Body of pancreas (tissue), 4 donors: Measurements from ENCODE around the gene NLGN1. TPM values are rescaled to one million over a fixed set of nuclear protein-coding genes. Genes with fewer than 3 reads are reported as not detected.

Experiments used
- ATAC-seq: fragments of 150-250 bp; one replicate; pipeline ENCODE4 v1.9.1; 2016
- DNase-seq, 4 donors: peaks; one replicate each; pipeline ENCODE4 v3.0.0-alpha.2; 2019
- H3K27ac ChIP-seq, 4 donors: fragments of 200-600 bp; sonication (generic); 1 replicate in 3 of 4; 2 replicates in 1 of 4; pipeline versions ENCODE4 v1.5.1 to v1.6.1; 2016 to 2019; ENCODE audit warnings: mild to moderate bottlenecking in 1 of 4, mixed read lengths in 1 of 4, moderate library complexity in 1 of 4
- H3K27me3 ChIP-seq, 2 donors: fragments of 200-600 bp; sonication (generic); one replicate each; pipeline ENCODE4 v1.6.0; 2016; ENCODE audit warnings: mild to moderate bottlenecking in 1 of 2
- H3K36me3 ChIP-seq, 2 donors: fragments of 200-600 bp; sonication (generic); replicated peaks in 1 of 2; 2 replicates each; pipeline ENCODE4 v1.5.1; 2016; ENCODE audit warnings: low read depth in 2 of 2; ENCODE audit not compliant: insufficient read depth in 1 of 2
- H3K4me1 ChIP-seq: fragments of 200-600 bp; sonication (generic); one replicate; pipeline ENCODE4 v1.6.0; 2016
- H3K4me3 ChIP-seq, 2 donors: fragments of 200-600 bp; sonication (generic); 1 replicate in 1 of 2; 2 replicates in 1 of 2; pipeline ENCODE4 v1.5.1; 2016 to 2019
- H3K9me3 ChIP-seq, 3 donors: fragments of 200-600 bp; sonication (generic); 1 replicate in 2 of 3; 2 replicates in 1 of 3; pipeline ENCODE4 v1.5.1; 2016
- POLR2A ChIP-seq, 3 donors: fragments of 450-650 bp; IDR thresholded peaks; one replicate each; pipeline ENCODE4 v1.6.1; 2016; ENCODE audit warnings: antibody characterized with exemption in 3 of 3, mild to moderate bottlenecking in 2 of 3
- WGBS, 2 donors: methylation state at CpG; one replicate each; pipeline ENCODE4 v1.1.5; 2017; 5-methylcytosine and 5-hydroxymethylcytosine counted together
- intact Hi-C: fragments of 100-400 bp; cut with DNase I; formaldehyde crosslinking; loops from one replicate; pipeline ENCODE4 v1.15.1; 2023
- total RNA-seq, 2 donors: library from RNA; depleted of rRNA; stranded (reverse); fragments of >200 nt; gene quantifications; one replicate each; pipeline ENCODE4 v1.1.0, GENCODE V29; 2016
- TF ChIP-seq, protein P1 (sequence below), 7 experiments: fragments of 450-650 bp in 4 of 7; fragments of 200-600 bp in 3 of 7; sonication (generic) in 3 of 7; IDR thresholded peaks; one replicate each; pipeline ENCODE4 v1.5.1; 2016 to 2019; ENCODE audit warnings: antibody characterized with exemption in 7 of 7

The NLGN1 gene
- total RNA-seq, 2 donors from 2014 or later = 0.52 to 1.3 TPM

DNA sequence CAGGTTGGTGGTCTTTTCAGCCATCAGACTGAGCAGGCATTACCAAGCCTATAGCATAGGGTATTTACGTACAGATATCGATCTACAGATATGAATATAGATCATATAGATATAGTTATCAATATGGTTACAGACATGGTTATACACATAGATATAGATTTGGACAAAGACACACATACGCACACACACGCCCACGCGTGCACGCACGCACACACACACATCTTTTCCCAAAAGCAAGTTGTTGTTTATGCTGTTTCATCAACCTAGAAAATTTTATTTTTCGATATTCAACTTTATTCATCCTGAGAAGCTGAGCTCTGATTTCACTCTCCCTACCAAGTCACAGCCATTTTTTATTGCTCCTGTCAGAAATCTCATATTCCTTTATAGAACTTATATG lies 309.1 kb downstream of the NLGN1 start:
- no peaks in the 10 kb centered on the region for H3K9me3 ChIP-seq
- intact Hi-C loops = no loop called here
- H3K27me3 ChIP-seq = no peaks in the 10 kb centered on the region
- WGBS, 2 donors = 90 to 92% methylated on average over 9 of the region's 9 CpGs
- DNase-seq (no peak), ATAC-seq (no peak)
- TF ChIP-seq, protein P1, sequence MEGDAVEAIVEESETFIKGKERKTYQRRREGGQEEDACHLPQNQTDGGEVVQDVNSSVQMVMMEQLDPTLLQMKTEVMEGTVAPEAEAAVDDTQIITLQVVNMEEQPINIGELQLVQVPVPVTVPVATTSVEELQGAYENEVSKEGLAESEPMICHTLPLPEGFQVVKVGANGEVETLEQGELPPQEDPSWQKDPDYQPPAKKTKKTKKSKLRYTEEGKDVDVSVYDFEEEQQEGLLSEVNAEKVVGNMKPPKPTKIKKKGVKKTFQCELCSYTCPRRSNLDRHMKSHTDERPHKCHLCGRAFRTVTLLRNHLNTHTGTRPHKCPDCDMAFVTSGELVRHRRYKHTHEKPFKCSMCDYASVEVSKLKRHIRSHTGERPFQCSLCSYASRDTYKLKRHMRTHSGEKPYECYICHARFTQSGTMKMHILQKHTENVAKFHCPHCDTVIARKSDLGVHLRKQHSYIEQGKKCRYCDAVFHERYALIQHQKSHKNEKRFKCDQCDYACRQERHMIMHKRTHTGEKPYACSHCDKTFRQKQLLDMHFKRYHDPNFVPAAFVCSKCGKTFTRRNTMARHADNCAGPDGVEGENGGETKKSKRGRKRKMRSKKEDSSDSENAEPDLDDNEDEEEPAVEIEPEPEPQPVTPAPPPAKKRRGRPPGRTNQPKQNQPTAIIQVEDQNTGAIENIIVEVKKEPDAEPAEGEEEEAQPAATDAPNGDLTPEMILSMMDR (IDR thresholded peaks at IDR 0.05) = no peak
- TF ChIP-seq POLR2A (IDR thresholded peaks at IDR 0.05) = no peak
- no peak overlapping the region for H3K4me3 ChIP-seq
- H3K4me1 ChIP-seq = peaks cover 7% of the 10 kb centered on the region
- no peaks in the 10 kb centered on the region for H3K36me3 ChIP-seq
- H3K27ac ChIP-seq = no peak overlapping the region

DNA sequence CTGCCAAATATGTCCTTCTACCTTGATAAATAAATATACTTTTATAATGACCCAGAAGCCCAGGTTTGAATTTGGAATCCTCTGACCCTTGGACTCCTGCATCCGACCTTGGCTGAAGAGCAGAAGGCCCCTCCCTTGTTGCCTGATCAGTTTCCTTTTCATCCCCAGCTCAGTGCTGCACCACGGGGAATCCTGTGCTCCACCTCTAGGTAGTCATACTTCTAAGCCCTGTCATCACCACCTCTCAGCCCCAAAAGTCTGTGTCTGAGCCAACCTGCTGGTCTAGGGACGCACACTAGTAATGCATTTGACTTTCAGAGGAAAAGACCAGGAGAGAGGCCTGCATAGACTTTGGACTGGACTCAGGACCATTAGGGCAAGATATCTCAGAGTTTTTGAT lies 310.6 kb downstream of the NLGN1 start:
- Histone ChIP-seq H3K4me3 (no peak overlapping the region), H3K27ac (no peak overlapping the region), H3K27me3 (no peaks in the 10 kb centered on the region), H3K36me3 (no peaks in the 10 kb centered on the region), H3K9me3 (no peaks in the 10 kb centered on the region), H3K4me1 (peaks cover 14% of the 10 kb centered on the region)
- 52 to 55% methylated on average over 3 of the region's 3 CpGs for WGBS, 2 donors
- no peak for TF ChIP-seq POLR2A (IDR thresholded peaks at IDR 0.05)
- TF ChIP-seq, protein P1 (IDR thresholded peaks at IDR 0.05) = no peak
- no peak for ATAC-seq
- intact Hi-C loops = no loop called here
- no peak for DNase-seq

DNA sequence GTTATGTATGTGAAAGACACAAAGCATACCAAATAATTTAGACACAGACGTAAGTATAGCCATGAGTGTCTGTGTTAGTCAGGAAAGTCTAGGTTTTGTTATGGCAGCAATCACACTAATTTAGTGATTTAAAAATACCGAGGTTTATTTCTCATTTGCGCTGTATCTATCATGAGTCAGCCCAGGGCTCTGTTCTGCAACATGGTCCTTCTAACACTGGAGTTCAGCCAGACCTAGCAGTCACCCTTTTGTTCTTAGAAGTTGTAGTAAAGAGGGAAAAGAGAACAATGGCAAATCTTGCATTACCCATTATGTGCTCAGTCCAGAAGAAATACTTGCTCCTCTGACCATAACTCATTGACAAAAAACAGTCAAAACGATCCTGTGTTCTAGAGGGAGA lies 311.5 kb downstream of the NLGN1 start:
- ATAC-seq = no peak
- no peak overlapping the region for H3K27ac ChIP-seq
- no peak for DNase-seq
- H3K4me1 ChIP-seq = peaks cover 14% of the 10 kb centered on the region
- no peak overlapping the region for H3K4me3 ChIP-seq
- no peaks in the 10 kb centered on the region for H3K36me3 ChIP-seq
- no peak for TF ChIP-seq POLR2A (IDR thresholded peaks at IDR 0.05)
- intact Hi-C loops = no loop called here
- no peaks in the 10 kb centered on the region for H3K27me3 ChIP-seq
- H3K9me3 ChIP-seq = no peaks in the 10 kb centered on the region
- WGBS, 2 donors = 70% methylated on average over 4 of the region's 4 CpGs

DNA sequence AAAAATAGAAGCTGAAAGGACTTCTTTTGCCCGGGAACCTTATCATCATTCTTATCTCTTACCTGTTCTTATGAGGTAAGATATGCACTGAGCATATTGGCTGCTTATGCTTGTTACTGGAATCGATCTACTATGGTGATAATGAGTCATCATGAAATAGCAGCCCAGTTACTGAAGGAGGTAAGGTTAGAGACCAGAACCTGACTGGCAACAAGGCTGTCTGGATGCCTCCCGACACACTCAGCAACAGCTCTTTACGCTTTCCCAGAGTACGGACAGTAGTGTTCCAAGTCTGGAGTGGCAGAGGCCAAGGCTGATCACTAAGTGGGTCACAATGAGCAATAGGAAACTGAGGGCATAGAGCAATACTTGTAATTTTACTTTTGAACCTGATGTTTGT lies 314.1 kb downstream of the NLGN1 start:
- H3K27ac ChIP-seq = peak overlapping the region in 2 of 4 donors; percentile 51 to 70
- TF ChIP-seq, protein P1 (IDR thresholded peaks at IDR 0.05) = no peak
- peak in 2 of 3 donors; percentile 23 to 43 for TF ChIP-seq POLR2A (IDR thresholded peaks at IDR 0.05)
- H3K9me3 ChIP-seq = no peaks in the 10 kb centered on the region
- peaks cover 14% of the 10 kb centered on the region for H3K4me1 ChIP-seq
- DNase-seq = peak; percentile 17 to 55 (median 38)
- H3K4me3 ChIP-seq = no peak overlapping the region
- H3K27me3 ChIP-seq = no peaks in the 10 kb centered on the region
- peak; percentile 98 for ATAC-seq
- WGBS, 2 donors = 15% methylated on average over 5 of the region's 5 CpGs
- intact Hi-C loops = no loop called here
- no peaks in the 10 kb centered on the region for H3K36me3 ChIP-seq

DNA sequence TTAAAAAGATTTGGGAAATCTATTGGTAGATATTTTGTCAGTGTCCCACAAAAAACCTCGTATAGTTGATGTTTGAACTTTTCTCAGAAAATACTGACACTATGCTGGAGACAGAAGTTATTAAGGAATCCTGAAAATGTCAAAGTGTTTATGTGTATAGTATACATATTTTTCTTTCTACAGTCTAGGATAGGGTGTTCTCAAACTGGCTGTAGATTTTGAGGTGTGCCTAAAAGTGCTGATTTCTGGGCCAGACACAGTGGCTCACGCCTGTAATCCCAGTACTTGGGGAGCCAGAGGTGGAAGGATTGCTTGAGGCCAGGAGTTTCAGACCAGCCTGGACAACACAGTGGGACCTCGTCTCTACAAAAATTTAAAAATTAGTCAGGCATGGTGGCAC lies 322.0 kb downstream of the NLGN1 start:
- no peaks in the 10 kb centered on the region for H3K4me1 ChIP-seq
- H3K36me3 ChIP-seq = no peaks in the 10 kb centered on the region
- H3K4me3 ChIP-seq = no peak overlapping the region
- intact Hi-C loops = no loop called here
- 35 to 79% methylated on average over 3 of the region's 3 CpGs for WGBS, 2 donors
- TF ChIP-seq POLR2A (IDR thresholded peaks at IDR 0.05) = no peak
- TF ChIP-seq, protein P1 (IDR thresholded peaks at IDR 0.05) = no peak
- no peak overlapping the region for H3K27ac ChIP-seq
- DNase-seq (no peak), ATAC-seq (no peak)
- H3K27me3 ChIP-seq = no peaks in the 10 kb centered on the region
- no peaks in the 10 kb centered on the region for H3K9me3 ChIP-seq
